Testis (tissue), 2 donors: ENCODE measurements around the gene SCPEP1.

ENCODE experiments used
- CTCF ChIP-seq, 3 experiments: fragments of 450-650 bp in 2 of 3; fragments of 200-600 bp in 1 of 3; sonication (generic) in 1 of 3; IDR thresholded peaks; one replicate each; pipeline ENCODE4 v1.5.1; 2016 to 2019; ENCODE audit warnings: antibody characterized with exemption in 3 of 3, mild to moderate bottlenecking in 2 of 3, moderate library complexity in 1 of 3
- POLR2A ChIP-seq: fragments of 450-650 bp; IDR thresholded peaks from one replicate; pipeline ENCODE4 v1.6.1; 2017; ENCODE audit warnings: antibody characterized with exemption, mild to moderate bottlenecking, moderate library complexity

GRCh38 chr17:57011491-57012015 lies 33.6 kb downstream of the SCPEP1 start:
- TF ChIP-seq CTCF (IDR thresholded peaks at IDR 0.05) (no peak), POLR2A (no peak)
